K562 (cell line): ENCODE measurements around the gene LAMA5.

ENCODE experiments used
- CEBPB ChIP-seq: fragments of 450-650 bp; IDR thresholded peaks from 2 replicates; pipeline ENCODE4 v1.6.1; 2016; ENCODE audit warnings: missing genetic modification characterization, missing compliant biosample characterization
- CTCF ChIP-seq, 3 experiments: IDR thresholded peaks in 2 of 3; conservative IDR thresholded peaks in 1 of 3; 2 replicates each; pipeline ENCODE4 v1.5.1; 2011 to 2012; ENCODE audit warnings: low read length in 3 of 3, mild to moderate bottlenecking in 3 of 3, control low read depth in 2 of 3, improper control_type of control experiment in 1 of 3, inconsistent platforms in 1 of 3, low read depth in 1 of 3, mixed read lengths in 1 of 3, moderate library complexity in 1 of 3; ENCODE audit not compliant: insufficient read depth in 2 of 3
- EGR1 ChIP-seq: fragments of 450-650 bp; conservative IDR thresholded peaks from 2 replicates; pipeline ENCODE4 v1.6.1; 2017; ENCODE audit warnings: mild to moderate bottlenecking
- GTF2F1 ChIP-seq: IDR thresholded peaks from 2 replicates; pipeline ENCODE4 v1.6.1; 2011; ENCODE audit warnings: low read depth, low read length, improper control_type of control experiment
- HNRNPUL1 ChIP-seq: fragments of 200-400 bp; formaldehyde crosslinking; IDR thresholded peaks from 2 replicates; pipeline ENCODE4 v1.6.1; 2017; ENCODE audit warnings: low read length
- MAFK ChIP-seq: IDR thresholded peaks from 2 replicates; pipeline ENCODE4 v1.6.1; 2011; ENCODE audit warnings: low read length, improper control_type of control experiment
- NRF1 ChIP-seq, 2 experiments: fragments of 450-650 bp; IDR thresholded peaks in 1 of 2; conservative IDR thresholded peaks in 1 of 2; 2 replicates each; pipeline ENCODE4 v1.6.1; 2014; ENCODE audit warnings: mild to moderate bottlenecking in 2 of 2
- RBM34 ChIP-seq: fragments of 200-400 bp; formaldehyde crosslinking; IDR thresholded peaks from 2 replicates; pipeline ENCODE4 v1.6.1; 2018; ENCODE audit warnings: low read length, borderline replicate concordance; ENCODE audit not compliant: insufficient read depth
- TRIM28 ChIP-seq: fragments of 450-650 bp; IDR thresholded peaks from 2 replicates; pipeline ENCODE4 v1.6.1; 2017

- TF ChIP-seq MAFK = no peak
- no peak for TF ChIP-seq GTF2F1
- TF ChIP-seq EGR1 = no peak
- no peak for TF ChIP-seq NRF1 (conservative IDR thresholded peaks at IDR 0.05 in 1 of 2, IDR thresholded peaks at IDR 0.05 in 1 of 2)
- no peak for TF ChIP-seq RBM34
- TF ChIP-seq CTCF (IDR thresholded peaks at IDR 0.05 in 2 of 3, conservative IDR thresholded peaks at IDR 0.05 in 1 of 3; ENCODE audit: insufficient read depth in 2 of 3, low read depth in 1 of 3, low read length in 3 of 3) = no peak
- no peak for TF ChIP-seq HNRNPUL1
- no peak for TF ChIP-seq CEBPB (tag)
- TF ChIP-seq TRIM28 = no peak
Observed at GRCh38 chr20:62329389-62330377, 37.4 kb downstream of the LAMA5 start.
